T follicular helper cell (primary cell): ENCODE data around the gene CNN2.

Experiments
- DNase-seq: peaks from one replicate; pipeline ENCODE4 v3.0.0-alpha.2; 2020; ENCODE audit warnings: low read depth
- total RNA-seq, 2 experiments: gene quantifications; one replicate each; lab custom pipeline; 2026; lab: John Stamatoyannopoulos, UW

CNN2 gene
- 26.8 to 211 reads per million in 2 experiments for total RNA-seq

DNA sequence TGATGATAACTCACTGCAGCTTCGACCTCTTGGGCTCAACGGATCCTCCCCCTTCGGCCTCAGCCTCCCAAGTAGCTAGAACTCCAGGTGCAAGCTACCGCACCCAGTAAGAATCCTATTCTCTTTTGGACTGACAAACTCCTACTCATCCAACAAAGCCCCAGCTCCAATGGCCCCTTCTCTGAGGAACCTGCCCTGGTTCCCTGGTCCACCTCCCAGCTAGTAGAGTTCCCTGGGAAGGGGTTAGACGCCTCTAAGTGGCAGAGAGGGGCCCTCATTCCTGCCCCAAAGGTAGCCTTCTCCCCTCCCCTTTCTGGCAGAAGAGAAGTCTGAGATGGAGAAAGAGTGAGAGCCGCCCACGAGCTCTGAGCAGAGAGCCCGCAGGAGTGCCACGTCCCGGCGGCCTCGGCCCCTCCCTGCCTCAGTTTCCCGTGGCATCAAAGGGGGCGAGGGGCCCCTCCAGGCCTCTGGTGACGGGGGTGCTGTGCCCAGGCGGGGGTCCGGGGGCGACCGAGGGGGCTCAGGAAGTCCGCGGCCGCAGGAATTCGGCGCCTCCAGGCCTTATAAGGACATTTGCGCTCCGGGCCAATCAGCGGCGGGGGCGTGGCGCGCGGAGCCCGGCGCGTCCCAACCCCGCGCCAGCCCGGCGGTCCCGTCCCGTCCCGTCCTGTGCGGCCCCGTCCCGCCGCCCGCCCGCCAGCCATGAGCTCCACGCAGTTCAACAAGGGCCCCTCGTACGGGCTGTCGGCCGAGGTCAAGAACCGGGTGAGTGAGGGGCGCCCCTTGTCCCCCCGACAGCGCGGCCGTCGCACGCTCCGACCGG lies at the start of gene CNN2:
TSS of gene CNN2 (plus strand) at position 649 of the 823 bp plus-strand sequence. CDS start at position 703, 54 bp downstream.
- peak; percentile 45 for DNase-seq

DNA sequence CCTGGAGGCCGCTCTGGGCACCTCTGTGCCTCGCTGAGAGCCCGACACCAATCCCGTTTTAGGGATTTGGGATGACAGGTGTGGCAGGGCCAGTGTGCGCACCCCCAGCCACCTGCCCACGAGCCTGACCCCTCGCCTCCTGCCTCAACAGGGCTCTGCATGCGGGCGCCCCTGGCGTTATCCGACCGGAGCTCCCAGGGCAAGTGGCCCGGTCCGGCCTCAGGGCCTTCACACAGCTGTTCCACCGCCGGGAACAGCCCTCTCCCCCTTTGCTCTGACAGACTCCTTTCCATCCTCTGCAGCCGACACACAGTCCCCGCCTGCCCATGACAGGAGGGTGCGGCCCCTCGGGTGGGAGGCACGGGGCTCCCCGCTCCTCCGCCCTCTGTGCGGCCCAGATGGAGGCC lies 49.3 kb upstream of the CNN2 start:
- no peak for DNase-seq

DNA sequence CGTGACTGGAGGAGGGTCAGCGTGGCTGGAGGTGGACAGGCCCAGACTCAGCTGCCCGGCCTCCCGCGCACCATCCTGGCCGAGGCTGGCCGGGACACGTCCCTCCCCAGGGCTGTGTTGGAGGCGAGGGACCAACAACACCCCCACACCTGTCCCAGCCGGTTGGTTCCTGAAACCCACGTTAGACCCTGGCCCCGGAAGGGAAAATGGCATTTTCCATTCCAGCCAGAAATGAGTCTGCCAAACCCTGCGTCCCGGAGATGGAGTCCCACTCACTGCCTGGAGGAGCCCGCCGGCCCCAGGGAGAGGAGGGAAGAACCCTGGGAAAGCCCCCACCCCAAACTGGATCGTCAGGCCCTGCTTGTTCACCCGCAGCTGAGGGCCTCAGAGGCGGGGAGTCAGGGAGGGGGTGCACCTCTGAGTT lies 47.1 kb upstream of the CNN2 start:
- no peak for DNase-seq

DNA sequence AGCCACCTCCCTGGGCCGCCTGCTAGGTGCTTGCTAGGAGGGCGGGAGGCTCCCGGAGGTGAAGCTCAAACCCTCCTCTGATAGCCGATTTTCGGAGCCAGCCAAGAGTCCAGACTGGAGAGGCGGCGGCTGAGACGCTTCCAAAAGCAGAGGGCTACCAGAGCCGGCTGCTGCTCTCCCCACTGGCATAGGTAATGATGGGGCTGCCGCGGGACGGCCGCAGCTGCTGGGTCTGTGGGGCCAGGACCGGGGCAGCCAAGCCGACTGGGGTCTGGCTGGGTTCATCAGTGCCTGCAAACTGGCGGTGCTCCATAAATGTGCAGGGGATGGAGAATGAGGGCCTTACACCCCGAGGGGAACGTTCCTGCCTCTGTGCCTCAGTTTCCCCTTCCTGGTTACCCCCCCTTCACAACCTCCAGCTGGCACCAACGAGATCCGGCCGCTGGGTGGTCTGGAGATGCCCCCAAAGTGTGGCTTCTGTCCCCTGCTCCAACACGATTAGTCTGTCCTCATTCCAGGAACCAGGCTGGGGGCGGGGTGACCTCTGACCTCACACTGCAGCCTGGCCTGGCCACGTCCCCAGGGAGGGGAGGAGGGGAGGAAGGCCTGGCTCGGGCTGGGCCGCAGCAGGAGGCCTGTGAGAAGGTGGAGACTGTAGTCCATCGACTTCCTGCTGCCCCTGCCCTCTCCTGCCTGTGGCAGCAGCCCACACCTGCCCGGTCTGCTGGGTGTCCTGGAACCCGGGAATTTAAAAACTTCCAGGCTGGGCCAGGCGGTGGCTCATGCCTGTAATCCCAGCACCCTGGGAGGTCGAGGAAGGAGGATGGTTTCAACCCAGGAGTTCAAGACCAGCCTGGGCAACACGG lies 46.0 kb upstream of the CNN2 start:
- DNase-seq: no peak

DNA sequence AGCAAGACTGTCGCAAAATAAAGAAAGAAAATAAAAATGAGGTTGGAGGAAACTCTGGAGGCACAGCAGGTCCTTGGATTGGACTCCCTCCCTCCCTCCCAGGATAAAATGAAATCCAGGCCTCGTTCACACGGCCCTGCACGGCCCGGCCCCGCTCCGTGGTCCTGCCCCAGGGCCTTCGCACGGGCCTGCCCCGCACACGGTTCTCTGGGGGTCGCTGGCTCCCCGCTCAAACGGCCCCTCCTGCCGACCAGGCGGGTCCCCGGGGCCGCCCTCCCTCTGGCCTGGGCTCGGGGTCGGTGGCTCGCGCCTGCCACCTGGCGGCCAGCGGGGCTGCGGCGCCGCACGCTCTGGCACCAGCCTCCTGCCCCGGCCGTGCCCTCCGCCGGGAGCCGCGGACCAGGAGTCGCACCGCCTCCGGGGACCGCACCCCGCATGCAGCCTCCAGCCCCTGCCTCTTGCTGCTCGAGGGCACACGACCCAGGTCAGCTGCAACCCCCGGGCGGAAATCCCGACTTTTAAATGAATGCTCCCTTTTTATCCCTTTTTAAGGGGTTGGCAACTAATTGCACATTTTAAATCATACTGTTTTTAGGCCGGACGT lies 43.7 kb upstream of the CNN2 start:
- peak; percentile 59 for DNase-seq

DNA sequence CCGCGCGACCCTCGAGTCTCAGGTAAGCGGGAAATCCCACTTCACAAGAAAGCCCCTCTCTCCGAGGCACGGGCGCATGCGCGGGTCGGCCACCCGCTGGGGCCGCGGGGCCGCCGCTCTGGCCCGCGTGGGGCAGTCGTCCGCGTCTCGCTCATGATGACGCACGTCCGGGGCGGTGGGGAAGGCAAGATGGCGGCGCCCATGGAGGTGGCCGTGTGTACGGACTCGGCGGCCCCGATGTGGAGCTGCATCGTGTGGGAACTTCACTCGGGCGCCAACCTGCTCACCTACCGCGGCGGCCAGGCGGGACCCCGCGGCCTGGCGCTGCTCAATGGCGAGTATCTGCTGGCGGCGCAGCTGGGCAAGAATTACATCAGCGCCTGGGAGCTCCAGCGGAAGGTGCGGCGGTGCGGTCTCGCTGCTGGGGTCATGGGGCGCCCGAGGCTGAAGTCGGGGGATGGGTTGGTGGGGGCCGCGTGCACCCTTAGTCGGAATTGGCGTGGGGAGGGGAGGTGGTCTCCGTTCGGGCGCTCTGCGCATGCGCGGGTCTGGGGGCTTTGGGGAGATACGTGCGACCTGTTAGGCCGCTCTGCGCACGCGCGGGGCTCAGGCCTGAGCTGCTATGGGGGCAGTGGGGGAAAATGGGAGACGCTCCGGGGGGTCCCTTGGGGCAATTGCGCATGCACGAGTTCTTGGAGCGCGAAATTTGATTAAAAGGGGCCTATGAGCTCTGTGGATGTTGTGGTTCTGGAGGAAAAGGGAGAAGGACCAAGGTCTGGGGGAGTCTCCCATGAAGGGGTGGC lies 42.0 kb upstream of the CNN2 start, which contains the start of gene WDR18:
TSS of gene WDR18 (plus strand) at position 181 of the 803 bp plus-strand sequence. CDS start at position 190, 9 bp downstream.
- DNase-seq: peak; percentile 75

DNA sequence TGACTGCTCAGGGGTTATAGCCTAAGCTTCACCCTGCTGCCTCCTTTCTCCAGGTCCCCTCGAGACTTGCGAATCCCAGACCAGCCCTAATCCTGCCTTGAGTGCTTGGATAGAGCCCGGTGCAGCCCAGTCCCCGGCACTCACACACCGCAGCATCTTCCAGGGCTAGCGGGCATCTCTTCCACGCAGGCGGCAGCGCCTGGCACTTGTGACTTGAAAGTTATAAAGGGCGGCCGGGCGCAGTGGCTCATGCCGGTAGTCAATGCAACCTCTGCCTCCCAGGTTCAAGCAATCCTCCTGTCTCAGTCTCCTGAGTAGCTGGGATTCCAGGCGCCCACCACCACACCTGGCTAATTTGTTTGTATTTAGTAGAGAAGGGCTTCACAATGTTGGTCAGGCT lies 40.3 kb upstream of the CNN2 start:
- no peak for DNase-seq

DNA sequence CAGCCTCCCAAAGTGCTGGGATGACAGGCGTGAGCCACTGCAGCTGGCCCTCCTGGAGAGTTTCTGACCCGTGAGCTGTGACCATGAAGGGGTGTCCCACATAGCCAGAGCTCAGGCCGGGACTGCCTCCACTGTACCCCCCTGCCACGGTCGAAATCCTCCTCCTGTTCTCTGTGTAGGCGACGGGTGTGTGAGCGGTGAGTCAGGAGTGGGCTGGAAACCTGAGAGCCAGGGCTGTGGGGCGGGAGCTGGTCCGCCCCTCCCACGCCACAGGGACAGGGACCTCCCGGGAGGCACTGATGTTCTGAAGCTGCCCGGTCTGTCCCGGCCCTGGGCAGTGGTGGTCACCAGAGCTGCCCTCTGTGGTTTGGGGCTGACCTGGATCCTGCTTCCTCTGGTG lies 38.3 kb upstream of the CNN2 start:
- no peak for DNase-seq

DNA sequence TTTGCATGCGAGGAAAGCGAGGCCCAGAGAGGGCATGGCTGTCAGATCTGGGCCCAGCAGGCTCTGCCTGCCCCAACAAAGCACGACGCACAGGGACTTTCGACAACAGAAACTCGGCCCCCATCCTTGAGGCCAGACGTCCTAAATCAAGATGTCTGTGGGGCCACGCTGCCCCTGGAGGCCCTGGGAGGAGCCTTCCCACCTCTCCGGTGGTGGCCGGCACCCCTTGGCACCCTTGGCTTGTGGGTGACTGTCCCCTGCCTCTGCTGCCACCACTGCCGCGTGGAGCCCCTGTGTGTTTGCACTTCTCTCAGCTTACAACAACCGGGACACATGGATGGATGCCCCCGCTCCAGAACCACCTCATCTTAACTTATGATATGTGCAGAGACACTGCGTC lies 37.9 kb upstream of the CNN2 start:
- no peak for DNase-seq

DNA sequence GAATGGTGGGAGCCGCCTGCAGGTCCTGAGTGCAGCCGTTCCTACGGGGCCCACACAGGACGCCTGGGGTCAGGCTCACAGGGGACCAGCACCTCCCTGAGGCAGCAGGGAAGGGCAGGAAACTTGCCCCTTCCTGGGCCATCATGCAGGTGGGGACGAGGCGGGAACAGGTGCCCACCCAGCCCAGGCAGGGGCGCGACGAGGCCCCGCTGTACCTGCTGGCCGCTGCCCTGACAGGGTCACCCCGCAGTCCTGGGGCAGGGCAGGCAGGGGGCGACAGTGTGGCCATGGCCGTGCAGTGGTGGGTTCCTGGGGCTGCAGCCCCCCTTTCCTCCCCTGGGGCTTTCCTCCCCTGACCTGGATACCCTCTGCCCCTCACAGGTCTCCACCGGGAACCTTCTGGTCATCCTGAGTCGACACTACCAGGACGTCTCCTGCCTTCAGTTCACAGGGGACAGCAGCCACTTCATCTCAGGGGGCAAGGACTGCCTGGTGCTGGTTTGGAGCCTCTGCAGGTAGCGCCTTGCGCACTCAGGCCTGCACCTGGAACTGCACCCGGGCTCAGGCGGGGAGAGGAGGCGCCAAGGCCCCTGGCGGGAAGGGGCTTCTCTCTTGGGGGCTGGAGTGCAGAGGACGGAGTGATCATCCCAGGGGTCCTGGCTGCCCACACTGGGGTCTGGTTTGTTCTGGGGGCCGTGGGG lies 36.9 kb upstream of the CNN2 start:
- no peak for DNase-seq

DNA sequence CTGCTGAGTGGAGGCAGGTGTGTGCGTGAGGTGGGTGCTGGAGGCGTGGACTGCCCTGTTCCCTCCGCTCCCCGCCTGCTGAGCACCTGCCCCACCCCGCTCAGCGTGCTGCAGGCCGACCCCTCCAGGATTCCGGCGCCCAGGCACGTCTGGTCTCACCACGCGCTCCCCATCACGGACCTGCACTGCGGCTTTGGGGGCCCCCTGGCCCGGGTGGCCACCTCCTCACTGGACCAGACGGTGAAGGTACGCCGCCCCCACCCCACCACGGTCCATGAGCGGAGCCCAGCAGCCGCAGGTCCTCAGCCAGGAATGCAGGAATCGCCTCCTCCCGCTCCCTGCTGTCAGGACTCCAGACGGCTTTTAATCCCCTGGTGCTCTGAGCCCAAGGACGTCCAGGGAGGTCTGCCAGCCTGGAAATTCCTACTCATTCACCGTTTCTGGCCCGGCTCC lies 36.3 kb upstream of the CNN2 start:
- DNase-seq: no peak

DNA sequence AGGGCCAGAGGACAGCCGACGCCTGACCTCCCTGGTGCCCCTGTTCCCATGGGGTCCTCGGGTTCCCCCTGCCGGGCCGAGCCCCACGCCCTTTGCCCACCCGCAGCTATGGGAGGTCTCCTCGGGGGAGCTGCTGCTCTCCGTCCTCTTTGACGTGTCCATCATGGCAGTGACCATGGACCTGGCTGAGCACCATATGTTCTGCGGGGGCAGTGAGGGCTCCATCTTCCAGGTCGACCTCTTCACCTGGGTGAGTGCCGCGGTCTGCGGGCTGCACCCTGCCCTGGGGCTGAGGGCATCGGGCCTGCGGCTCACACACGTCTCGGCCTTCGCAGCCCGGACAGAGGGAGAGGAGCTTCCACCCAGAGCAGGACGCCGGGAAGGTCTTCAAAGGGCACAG lies 35.7 kb upstream of the CNN2 start:
- DNase-seq: no peak

DNA sequence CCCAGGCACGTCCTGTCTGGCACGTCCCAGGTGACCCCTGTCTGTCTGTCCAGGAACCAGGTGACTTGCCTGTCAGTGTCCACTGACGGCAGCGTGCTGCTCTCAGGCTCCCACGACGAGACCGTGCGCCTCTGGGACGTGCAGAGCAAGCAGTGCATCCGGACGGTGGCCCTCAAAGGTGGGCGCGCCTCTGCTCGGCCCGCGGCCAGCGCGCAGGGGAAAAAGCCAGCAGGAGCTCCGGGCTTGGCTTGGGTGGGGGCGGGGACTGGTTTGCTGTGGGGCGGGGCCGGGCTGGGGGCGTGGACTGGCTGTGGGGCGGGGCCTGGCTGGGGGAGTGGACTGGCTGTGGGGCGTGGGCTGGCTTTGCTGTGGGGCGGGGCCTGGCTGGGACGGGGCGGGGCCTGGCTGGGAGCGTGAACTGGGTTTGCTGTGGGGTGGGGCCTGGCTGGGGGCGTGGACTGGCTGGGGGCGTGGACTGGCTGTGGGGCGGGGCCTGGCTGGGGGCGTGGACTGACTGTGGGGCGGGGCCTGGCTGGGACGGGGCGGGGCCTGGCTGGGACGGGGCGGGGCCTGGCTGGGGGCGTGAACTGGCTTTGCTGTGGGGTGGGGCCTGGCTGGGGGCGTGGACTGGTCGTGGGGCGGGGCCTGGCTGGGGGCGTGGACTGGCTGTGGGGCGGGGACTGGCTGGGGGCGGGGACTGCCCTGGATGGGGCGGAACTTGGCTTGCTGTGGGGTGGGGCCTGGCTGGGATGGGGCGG lies 35.1 kb upstream of the CNN2 start:
- peak; percentile 71 for DNase-seq

DNA sequence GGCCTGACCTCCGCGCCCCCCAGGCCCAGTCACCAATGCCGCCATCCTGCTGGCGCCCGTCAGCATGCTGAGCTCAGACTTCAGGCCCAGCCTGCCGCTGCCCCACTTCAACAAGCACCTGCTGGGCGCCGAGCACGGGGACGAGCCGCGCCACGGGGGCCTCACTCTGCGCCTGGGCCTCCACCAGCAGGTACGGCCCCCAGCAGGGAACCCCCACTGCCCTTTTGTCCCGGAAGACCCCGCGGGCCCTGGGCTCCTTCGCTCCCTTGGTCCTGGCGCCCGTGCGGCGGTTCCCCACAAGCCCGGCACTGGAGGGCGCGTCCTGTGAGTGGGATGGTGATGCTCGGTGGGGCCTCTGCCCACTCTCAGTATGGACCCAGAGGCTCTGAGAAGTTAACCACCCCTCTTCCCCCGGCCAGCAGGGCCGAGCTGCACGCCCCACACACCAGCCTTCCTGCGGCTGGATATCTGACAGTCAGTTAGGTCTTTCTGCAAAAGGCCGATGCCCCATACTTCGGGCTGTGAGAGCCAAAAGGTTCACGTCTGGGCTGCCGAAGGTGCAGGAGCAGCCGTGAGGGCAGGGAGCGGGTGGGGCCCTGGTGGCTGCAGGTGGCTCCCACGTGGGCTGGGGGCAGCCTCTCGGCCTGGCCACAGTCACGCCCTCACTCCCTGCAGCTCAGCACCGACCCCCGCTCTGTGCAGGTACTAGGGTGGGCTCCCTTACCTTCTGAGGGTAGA lies 34.3 kb upstream of the CNN2 start:
- no peak for DNase-seq

DNA sequence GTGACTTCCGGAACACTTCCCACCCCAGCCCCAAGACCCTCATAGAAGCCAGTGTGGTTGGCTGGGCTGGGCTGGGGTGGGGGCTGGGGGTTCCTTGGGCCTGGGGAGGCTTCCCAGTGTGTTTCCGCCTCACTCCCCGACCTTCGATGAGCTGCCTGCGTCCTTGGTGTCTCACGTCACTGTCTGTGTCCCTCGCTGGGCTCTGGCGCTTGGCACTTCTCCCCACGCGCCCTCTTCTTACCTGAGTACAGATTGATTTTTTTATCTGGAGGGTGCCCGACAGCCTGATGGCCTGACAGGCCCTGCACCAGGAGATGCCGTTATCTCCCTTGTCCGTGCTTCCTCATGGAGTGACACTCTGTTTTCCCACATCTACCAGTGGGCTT lies 33.7 kb upstream of the CNN2 start:
- DNase-seq: no peak

DNA sequence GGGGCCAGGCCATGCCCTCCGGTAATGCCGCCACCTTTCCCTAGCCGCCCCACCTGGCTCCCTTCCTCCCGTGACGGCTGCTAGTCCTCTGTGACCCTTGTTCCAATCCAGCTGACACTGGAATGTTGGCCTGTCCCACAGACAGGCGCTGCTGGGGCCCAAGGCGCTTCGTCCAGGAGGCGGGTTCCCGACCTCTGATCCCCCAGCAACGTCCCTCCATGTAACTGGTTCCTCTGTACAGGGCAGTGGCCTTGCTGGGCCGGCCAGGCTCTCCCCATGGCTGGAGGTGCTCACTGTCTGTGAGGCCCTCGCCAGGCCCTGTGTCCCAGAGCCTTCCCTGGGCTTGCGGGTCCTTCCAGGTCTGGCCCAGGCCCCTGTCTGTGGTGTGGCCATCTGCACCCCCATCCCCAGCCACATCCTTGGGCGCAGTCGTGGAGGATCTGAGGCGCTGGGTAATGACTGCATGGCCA lies 33.0 kb upstream of the CNN2 start:
- DNase-seq: no peak

DNA sequence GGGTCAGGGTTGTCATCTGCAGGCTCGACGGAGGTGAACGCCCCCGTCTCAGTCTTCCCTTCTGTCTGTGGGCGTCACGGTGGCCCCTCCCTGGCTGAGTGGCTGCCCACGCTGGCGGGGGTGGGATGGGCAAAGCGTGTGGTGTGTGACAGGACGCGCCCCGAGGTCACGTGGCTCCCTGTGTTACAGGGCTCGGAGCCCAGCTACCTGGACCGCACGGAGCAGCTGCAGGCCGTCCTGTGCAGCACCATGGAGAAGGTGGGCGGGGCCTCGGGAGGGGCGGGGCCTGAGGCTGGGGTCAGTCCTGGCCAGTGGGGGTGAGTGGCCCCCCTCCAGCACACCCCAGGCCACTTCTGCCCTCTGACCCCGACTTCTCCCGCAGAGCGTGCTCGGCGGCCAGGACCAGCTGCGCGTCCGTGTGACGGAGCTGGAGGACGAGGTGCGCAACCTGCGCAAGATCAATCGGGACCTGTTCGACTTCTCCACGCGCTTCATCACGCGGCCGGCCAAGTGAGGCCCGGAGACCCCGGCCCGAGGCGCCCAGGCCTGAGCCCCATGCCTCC lies 32.5 kb upstream of the CNN2 start:
- DNase-seq: no peak

DNA sequence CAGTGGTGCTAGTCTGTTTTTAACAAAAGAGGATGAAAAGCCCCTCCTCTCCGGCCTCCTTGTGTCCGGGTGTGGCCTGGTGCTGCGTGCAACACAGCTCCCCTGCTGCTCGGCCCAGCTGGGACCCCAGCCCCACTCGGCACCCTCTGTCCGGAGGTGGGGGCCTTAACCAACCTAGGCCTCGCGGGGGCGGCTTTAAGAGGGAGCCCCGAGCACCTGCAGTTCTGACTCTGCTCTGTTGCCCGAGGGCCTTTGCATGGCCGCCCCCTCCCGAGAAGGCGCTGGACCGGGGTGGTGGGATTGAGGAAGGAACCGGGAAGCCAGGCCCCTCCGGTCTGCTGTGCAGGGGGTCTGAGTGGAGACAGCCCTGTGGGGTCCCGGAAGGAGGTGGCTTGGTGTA lies 31.9 kb upstream of the CNN2 start:
- DNase-seq: no peak
